ENCODE measurements around the gene TIMP3. TPM values are rescaled to one million over a fixed set of nuclear protein-coding genes. Genes with fewer than 3 reads are reported as not detected.

Gene TIMP3
- total RNA-seq, 2 donors from 2014 or later: 6.3 to 17.1 TPM

DNA sequence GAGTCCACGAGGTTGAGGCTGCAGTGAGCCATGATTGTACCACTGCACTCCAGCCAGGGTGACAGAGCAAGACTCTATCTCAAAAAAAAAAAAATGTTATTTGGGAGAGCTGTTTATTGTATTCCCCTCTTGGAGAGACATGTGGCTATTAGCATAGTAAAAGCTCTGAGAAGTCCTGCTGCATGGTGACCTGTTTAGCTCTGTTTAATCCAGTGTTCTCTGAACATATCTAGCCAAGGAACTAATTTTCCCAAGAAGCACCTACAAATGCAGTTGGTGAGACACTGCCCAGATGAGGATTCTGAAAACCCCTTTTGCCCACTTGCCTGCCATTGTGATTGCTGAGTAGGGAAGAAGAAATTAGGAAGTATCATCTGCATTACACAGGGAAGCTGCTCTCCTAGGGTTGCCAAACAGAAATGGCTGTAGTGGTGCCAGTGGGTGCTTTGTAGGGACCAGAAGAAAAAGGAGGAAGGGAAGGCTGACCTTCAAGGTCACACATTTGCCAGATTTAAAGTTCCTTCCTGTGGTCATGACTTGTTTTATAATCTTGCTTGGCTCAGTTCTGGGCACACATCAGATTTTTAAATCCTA, 15.7 kb downstream of the TIMP3 start:
- TF ChIP-seq CTCF (conservative IDR thresholded peaks at IDR 0.05): no peak
- Mint-ChIP-seq H3K4me1 (peaks cover 50% of the 10 kb centered on the region), H3K36me3 (ENCODE audit: low read depth) (no peaks in the 10 kb centered on the region), H3K27ac (no peak overlapping the region), H3K27me3 (ENCODE audit: insufficient read depth) (no peaks in the 10 kb centered on the region), H3K4me3 (no peak overlapping the region), H3K9me3 (no peaks in the 10 kb centered on the region)
- WGBS, 2 experiments (ENCODE audit: insufficient coverage in 1 of 2, insufficient read length in 1 of 2): 97 to 100% methylated on average over 1 of the region's 1 CpG
- no peak overlapping the region for H3K9ac ChIP-seq (ENCODE audit: extremely low read depth, low read length, poor library complexity, severe bottlenecking)
- peaks cover 9% of the 10 kb centered on the region for H3K36me3 ChIP-seq (ENCODE audit: control insufficient read depth, insufficient read depth, low read length)
- H3K27me3 ChIP-seq (ENCODE audit: control insufficient read depth, insufficient read depth, low read length, poor library complexity, severe bottlenecking): no peaks in the 10 kb centered on the region
- no peaks in the 10 kb centered on the region for H3K9me3 ChIP-seq (ENCODE audit: control insufficient read depth, low read length)
- no peak overlapping the region for H3K4me3 ChIP-seq (ENCODE audit: low read length)
- no peak for DNase-seq
- no peak overlapping the region for H3K27ac ChIP-seq (ENCODE audit: low read depth, low read length)
- H3K4me1 ChIP-seq (ENCODE audit: control insufficient read depth, insufficient read depth, low read length): peaks cover 14% of the 10 kb centered on the region

DNA sequence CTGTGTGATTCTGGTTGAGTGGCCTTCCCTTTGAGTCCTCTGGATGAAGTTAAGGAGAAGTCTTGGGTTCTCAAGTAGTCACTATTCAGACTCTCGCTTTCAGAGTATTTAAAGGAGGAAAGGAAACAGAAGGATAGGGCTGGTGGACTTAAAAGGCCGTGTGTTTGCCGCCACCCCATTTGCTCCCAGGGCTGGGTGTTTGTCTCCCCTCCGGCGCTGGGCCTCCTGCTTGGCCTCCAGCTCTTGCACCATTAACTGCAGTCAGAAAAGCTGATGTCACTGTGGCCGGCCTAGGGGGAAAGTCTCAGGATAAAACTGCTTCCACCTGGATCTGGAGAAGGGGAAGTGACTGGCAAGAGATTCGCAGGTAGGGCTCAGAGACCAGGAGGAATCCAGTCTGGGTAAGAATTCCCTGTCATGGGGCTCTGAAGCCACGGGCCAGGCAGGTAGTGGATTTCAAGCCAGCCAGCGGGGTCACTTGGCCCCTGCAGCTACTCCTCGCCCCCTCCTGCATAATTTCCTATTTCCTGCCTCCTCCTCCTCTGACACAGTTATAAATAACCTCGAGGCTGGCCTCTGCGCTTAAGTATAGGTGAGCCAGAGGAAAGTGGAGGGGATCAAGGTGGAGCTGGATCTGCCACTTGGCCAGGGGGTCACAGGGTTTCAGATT, 17.1 kb downstream of the TIMP3 start:
- peaks cover 5% of the 10 kb centered on the region for H3K4me1 ChIP-seq (ENCODE audit: control insufficient read depth, insufficient read depth, low read length)
- Mint-ChIP-seq H3K4me1 (peaks cover 40% of the 10 kb centered on the region), H3K27ac (peak overlapping the region; percentile 89), H3K9me3 (no peaks in the 10 kb centered on the region), H3K27me3 (ENCODE audit: insufficient read depth) (no peaks in the 10 kb centered on the region), H3K36me3 (ENCODE audit: low read depth) (no peaks in the 10 kb centered on the region), H3K4me3 (no peak overlapping the region)
- no peak for TF ChIP-seq CTCF (conservative IDR thresholded peaks at IDR 0.05)
- no peaks in the 10 kb centered on the region for H3K9me3 ChIP-seq (ENCODE audit: control insufficient read depth, low read length)
- peaks cover 14% of the 10 kb centered on the region for H3K36me3 ChIP-seq (ENCODE audit: control insufficient read depth, insufficient read depth, low read length)
- no peak overlapping the region for H3K9ac ChIP-seq (ENCODE audit: extremely low read depth, low read length, poor library complexity, severe bottlenecking)
- 90 to 92% methylated on average over 9 to 12 of the region's 12 CpGs for WGBS, 2 experiments (ENCODE audit: insufficient coverage in 1 of 2, insufficient read length in 1 of 2)
- DNase-seq: no peak
- H3K27ac ChIP-seq (ENCODE audit: low read depth, low read length): no peak overlapping the region
- H3K27me3 ChIP-seq (ENCODE audit: control insufficient read depth, insufficient read depth, low read length, poor library complexity, severe bottlenecking): no peaks in the 10 kb centered on the region
- no peak overlapping the region for H3K4me3 ChIP-seq (ENCODE audit: low read length)

GRCh38 chr22:32819120-32819519, 17.6 kb downstream of the TIMP3 start:
- Mint-ChIP-seq H3K4me1 (peaks cover 38% of the 10 kb centered on the region), H3K9me3 (no peaks in the 10 kb centered on the region), H3K4me3 (no peak overlapping the region), H3K27ac (peak overlapping the region; percentile 89), H3K36me3 (ENCODE audit: low read depth) (no peaks in the 10 kb centered on the region), H3K27me3 (ENCODE audit: insufficient read depth) (no peaks in the 10 kb centered on the region)
- TF ChIP-seq CTCF (conservative IDR thresholded peaks at IDR 0.05): no peak
- Histone ChIP-seq H3K27me3 (ENCODE audit: control insufficient read depth, insufficient read depth, low read length, poor library complexity, severe bottlenecking) (no peaks in the 10 kb centered on the region), H3K9me3 (ENCODE audit: control insufficient read depth, low read length) (no peaks in the 10 kb centered on the region), H3K9ac (ENCODE audit: extremely low read depth, low read length, poor library complexity, severe bottlenecking) (no peak overlapping the region), H3K4me1 (ENCODE audit: control insufficient read depth, insufficient read depth, low read length) (peaks cover 3% of the 10 kb centered on the region), H3K36me3 (ENCODE audit: control insufficient read depth, insufficient read depth, low read length) (peaks cover 14% of the 10 kb centered on the region), H3K27ac (ENCODE audit: low read depth, low read length) (no peak overlapping the region), H3K4me3 (ENCODE audit: low read length) (no peak overlapping the region)
- 97% methylated on average over 7 of the region's 7 CpGs for WGBS, 2 experiments (ENCODE audit: insufficient coverage in 1 of 2, insufficient read length in 1 of 2)
- no peak for DNase-seq
